ENCODE measurements around the gene IPO13. TPM values are rescaled to one million over a fixed set of nuclear protein-coding genes. Genes with fewer than 3 reads are reported as not detected.

Gene IPO13
- total RNA-seq, 2 experiments from 2014 or later: 8.0 to 12.4 TPM

DNA sequence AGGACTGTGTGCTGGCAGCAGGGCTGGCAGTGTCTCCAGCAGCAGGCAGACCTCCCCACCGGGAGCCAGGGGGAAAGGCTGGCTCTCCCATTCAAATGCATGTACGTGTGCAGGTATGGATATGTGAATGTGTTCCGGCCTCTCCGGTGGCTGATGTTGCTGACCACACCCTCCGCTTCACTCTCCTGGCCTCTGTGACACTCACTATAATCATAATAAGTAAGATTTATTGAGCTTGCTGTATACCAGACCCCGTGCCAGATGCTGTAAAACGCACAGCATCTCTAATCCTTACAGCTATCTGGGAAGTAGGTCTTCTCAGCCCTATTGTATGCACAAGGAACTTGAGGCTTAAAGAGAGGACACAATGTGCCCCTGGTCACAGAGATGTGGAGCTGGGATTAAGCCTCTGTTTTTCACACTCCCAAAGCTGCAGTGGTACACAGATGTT, 33.7 kb upstream of the IPO13 start:
- Mint-ChIP-seq H3K4me3 (no peak overlapping the region), H3K9me3 (no peaks in the 10 kb centered on the region), H3K27me3 (ENCODE audit: low read depth) (no peaks in the 10 kb centered on the region), H3K36me3 (ENCODE audit: low read depth) (no peaks in the 10 kb centered on the region), H3K27ac (no peak overlapping the region), H3K4me1 (ENCODE audit: low read depth) (no peaks in the 10 kb centered on the region)
- intact Hi-C loops (cut with micrococcal nuclease): no loop called here
- no peak for DNase-seq
- CTCF ChIA-PET: interaction anchor here (1.5 to 3.1 kb wide), 2 partner anchors 22 to 149 kb away, joined by 5 to 11 read pairs; no protein-coding TSS in a partner anchor

DNA sequence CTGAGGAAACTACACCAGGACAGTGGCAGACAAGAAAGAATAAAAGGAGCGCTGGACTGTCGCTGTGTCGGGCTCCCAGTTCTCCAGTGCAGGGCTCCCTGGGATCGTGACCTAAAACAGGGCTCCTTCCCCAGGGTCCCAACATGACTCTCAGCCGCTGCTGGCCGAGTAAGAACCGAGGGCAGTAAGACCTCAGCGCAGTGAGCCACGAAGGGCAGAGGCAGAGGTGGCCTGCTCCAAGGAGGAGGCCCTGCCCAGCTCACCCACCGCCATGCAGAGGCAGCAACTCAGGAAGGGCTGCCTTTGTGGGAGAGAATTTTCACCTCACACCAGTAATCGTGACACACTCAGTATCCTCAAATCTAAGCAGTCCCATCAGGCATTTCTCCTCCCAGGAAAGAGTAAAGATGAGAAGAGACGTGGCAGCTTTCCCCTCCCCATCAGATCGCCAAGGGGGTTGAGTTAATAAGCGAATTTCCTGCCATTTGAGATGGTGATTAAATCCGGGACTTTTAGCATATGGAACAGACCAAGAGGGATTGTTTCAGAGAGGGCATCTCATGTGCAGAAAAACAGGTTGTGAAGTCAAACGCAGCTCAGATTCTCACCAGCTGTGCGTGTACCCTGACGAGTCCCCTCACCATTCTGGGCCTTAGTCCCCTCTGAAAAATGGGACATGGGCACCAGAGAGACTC, 32.9 kb upstream of the IPO13 start:
- Mint-ChIP-seq H3K36me3 (ENCODE audit: low read depth) (no peaks in the 10 kb centered on the region), H3K9me3 (no peaks in the 10 kb centered on the region), H3K27ac (no peak overlapping the region), H3K27me3 (ENCODE audit: low read depth) (no peaks in the 10 kb centered on the region), H3K4me3 (no peak overlapping the region), H3K4me1 (ENCODE audit: low read depth) (no peaks in the 10 kb centered on the region)
- CTCF ChIA-PET: interaction anchor here (3.1 kb wide), 1 partner anchor 150 kb away, joined by 11 read pairs; no protein-coding TSS in a partner anchor
- DNase-seq: no peak
- intact Hi-C loops (cut with micrococcal nuclease): no loop called here

DNA sequence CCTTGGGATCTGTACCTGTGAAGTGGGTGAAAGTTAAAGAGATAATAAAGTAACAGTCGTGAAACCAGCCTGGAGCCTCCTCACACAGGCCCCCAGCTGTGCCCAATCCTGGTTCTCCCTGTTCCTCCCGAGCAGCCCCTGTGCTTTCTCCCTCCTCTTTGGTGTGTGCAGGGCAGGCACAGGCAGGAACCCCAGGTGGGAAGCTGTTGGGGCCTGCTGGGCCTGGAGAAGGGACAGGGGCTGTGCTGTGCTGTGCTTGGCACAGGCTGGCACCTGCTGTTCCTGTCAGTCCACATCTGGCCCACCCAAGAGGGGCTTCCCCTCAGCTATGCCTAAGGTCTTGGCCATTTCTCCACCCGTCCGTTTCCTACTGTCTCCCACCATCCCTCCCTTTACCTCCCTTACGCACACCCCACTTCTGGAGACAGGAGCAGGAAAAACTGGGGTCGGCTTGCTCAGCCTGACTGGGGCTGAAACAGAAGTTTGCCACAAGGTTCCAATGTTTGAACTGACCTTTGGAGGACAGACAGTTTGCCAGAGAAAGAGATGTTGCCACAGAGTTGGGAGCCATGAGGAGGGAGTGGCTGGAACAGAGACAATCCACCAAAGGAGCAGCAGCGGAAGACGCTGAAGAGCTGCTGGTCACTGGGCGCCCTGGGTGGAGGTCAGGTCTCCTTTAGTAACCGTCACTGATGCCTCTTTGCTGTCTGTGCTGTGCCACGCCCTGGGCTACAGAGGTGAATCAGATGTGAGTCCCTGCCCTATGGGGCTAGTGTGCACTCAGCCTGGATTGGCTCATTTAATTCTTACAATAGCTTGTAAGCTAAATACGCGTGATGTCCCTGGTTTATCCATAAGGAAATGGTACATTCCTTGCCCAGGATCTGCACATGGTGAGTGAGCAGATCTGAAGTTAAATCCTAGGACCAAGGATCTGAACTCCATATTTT, 31.9 kb upstream of the IPO13 start:
- Mint-ChIP-seq H3K4me3 (no peak overlapping the region), H3K4me1 (ENCODE audit: low read depth) (no peaks in the 10 kb centered on the region), H3K9me3 (no peaks in the 10 kb centered on the region), H3K27me3 (ENCODE audit: low read depth) (no peaks in the 10 kb centered on the region), H3K27ac (no peak overlapping the region), H3K36me3 (ENCODE audit: low read depth) (no peaks in the 10 kb centered on the region)
- CTCF ChIA-PET: interaction anchor here (0.6 kb wide), 1 partner anchor 200 kb away, joined by 3 read pairs; no protein-coding TSS in a partner anchor
- intact Hi-C loops (cut with micrococcal nuclease): no loop called here
- no peak for DNase-seq

DNA sequence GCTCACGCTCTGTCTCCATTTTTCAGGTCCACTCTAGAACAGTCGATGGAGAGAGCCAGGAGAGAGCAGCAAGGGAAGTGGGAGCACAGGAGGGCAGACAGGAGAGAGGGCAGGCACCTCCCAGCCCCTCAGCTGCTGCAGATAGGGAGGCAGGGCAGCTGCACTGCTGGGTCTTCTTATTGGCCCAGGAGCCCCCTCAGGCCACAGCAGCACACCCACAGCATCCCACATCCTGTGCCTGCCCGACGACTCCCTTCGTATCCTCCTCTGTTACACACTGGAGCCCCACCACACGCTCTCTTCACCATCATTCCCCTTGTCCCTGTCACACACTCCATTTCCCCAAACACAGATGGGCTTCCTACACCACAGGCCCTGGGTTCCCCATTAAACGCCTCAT, 26.8 kb upstream of the IPO13 start:
- no peak for DNase-seq
- no peaks in the 10 kb centered on the region for H3K9me3 Mint-ChIP-seq
- H3K27me3 Mint-ChIP-seq (ENCODE audit: low read depth): no peaks in the 10 kb centered on the region
- intact Hi-C loops (cut with micrococcal nuclease): no loop called here
- no peaks in the 10 kb centered on the region for H3K4me1 Mint-ChIP-seq (ENCODE audit: low read depth)
- no peak overlapping the region for H3K27ac Mint-ChIP-seq
- CTCF ChIA-PET: interaction anchor here (1.6 to 2.2 kb wide), 2 partner anchors 15 to 156 kb away, joined by 6 to 9 read pairs; partner anchors contain the start of gene ARTN
- no peaks in the 10 kb centered on the region for H3K36me3 Mint-ChIP-seq (ENCODE audit: low read depth)
- H3K4me3 Mint-ChIP-seq: no peak overlapping the region

DNA sequence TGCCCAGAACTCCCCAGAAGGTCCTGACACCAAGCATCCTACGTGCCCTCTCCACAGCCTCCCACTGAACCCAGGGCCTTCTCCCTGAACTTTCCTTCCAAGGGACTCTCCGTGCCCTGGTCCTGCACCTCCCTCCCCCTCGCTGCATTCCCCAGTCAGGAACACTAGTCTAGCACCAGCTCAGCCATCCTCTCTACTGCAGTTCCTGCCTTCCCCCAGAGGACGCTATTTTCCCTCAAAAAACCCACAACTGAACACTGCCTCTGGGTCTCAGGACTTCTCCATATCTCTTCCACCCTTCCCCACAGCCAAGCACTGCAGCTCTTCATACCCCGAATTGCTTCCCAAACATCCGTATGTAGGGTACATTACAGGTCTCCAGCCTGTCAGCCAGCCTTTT, 25.7 kb upstream of the IPO13 start:
- no peaks in the 10 kb centered on the region for H3K27me3 Mint-ChIP-seq (ENCODE audit: low read depth)
- CTCF ChIA-PET: interaction anchor here (1.6 kb wide), 1 partner anchor 157 kb away, joined by 6 read pairs; no protein-coding TSS in a partner anchor
- H3K4me3 Mint-ChIP-seq: no peak overlapping the region
- H3K4me1 Mint-ChIP-seq (ENCODE audit: low read depth): no peaks in the 10 kb centered on the region
- no peaks in the 10 kb centered on the region for H3K9me3 Mint-ChIP-seq
- DNase-seq: no peak
- intact Hi-C loops (cut with micrococcal nuclease): no loop called here
- no peak overlapping the region for H3K27ac Mint-ChIP-seq
- peaks cover 6% of the 10 kb centered on the region for H3K36me3 Mint-ChIP-seq (ENCODE audit: low read depth)

DNA sequence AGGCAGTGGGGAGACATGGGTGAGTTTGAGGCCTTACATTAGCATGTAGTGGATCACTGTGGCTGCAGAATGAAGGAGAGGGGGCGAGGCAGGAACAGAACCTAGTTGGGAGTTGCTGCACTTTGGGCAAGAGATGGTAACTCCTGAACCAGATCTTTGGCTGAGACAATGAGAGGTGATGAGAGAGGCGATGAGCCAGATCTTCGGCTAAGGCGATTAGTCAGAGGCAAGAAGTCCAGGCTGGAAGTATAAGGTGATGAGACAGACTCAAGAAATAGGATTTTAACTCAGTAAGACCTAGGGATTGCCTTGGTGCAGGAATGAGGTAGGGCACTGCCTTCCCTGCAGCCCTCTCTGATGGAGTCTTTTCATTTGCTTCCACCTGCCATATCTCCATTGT, 22.2 kb upstream of the IPO13 start:
- CTCF ChIA-PET: interaction anchor here (1.5 to 3.2 kb wide), 2 partner anchors 10 to 161 kb away, joined by 4 to 25 read pairs; partner anchors contain the start of gene ARTN
- H3K4me3 Mint-ChIP-seq: no peak overlapping the region
- no peaks in the 10 kb centered on the region for H3K27me3 Mint-ChIP-seq (ENCODE audit: low read depth)
- H3K36me3 Mint-ChIP-seq (ENCODE audit: low read depth): peaks cover 6% of the 10 kb centered on the region
- no peaks in the 10 kb centered on the region for H3K9me3 Mint-ChIP-seq
- no peak for DNase-seq
- no peak overlapping the region for H3K27ac Mint-ChIP-seq
- no peaks in the 10 kb centered on the region for H3K4me1 Mint-ChIP-seq (ENCODE audit: low read depth)
- intact Hi-C loops (cut with micrococcal nuclease): no loop called here

DNA sequence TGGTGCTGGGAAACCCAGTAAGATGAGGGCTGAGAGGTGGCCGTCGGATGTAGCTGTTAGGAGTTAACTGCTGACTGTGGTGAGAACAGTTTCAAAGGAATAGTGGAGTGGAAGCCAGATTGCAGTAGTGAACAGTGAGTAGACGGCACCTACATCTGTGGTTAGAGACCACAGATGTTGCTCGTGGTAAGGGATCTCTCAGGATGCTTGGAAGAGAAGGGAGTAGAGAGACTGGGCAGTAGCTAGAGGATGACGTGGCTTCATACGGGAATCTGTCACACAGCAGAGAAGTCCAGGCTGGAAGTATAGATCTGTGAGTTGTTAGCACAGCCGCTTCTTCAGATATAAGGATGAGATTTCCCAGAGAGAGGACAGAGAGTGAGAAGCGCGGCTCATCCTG, 20.9 kb upstream of the IPO13 start:
- H3K4me1 Mint-ChIP-seq (ENCODE audit: low read depth): no peaks in the 10 kb centered on the region
- no peak overlapping the region for H3K4me3 Mint-ChIP-seq
- H3K27me3 Mint-ChIP-seq (ENCODE audit: low read depth): no peaks in the 10 kb centered on the region
- intact Hi-C loops (cut with micrococcal nuclease): no loop called here
- CTCF ChIA-PET: interaction anchor here (1.3 to 3.2 kb wide), 2 partner anchors 8 to 162 kb away, joined by 4 to 25 read pairs; partner anchors contain the start of gene ARTN
- H3K27ac Mint-ChIP-seq: no peak overlapping the region
- no peak for DNase-seq
- H3K9me3 Mint-ChIP-seq: no peaks in the 10 kb centered on the region
- H3K36me3 Mint-ChIP-seq (ENCODE audit: low read depth): peaks cover 6% of the 10 kb centered on the region

DNA sequence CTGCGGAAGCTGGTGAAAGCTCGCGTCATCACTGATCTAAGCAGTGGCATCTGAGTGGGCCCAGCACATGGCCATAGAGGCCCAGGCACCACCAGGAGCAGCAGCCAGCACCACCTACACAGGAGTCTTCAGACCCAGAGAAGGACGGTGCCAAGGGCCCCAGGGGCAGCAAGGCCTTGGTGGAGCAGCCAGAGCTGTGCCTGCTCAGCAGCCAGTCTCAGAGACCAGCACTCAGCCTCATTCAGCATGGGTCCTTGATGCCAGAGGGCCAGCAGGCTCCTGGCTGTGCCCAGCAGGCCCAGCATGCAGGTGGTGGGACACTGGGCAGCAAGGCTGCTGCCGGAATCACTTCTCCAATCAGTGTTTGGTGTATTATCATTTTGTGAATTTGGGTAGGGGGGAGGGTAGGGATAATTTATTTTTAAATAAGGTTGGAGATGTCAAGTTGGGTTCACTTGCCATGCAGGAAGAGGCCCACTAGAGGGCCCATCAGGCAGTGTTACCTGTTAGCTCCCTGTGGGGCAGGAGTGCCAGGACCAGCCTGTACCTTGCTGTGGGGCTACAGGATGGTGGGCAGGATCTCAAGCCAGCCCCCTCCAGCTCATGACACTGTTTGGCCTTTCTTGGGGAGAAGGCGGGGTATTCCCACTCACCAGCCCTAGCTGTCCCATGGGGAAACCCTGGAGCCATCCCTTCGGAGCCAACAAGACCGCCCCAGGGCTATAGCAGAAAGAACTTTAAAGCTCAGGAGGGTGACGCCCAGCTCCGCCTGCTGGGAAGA, 16.4 kb upstream of the IPO13 start:
- no peak overlapping the region for H3K4me3 Mint-ChIP-seq
- H3K4me1 Mint-ChIP-seq (ENCODE audit: low read depth): peaks cover 12% of the 10 kb centered on the region
- CTCF ChIA-PET: interaction anchor here (0.6 to 11.7 kb wide), 6 partner anchors 9 to 464 kb away, joined by 3 to 246 read pairs (median 4); no protein-coding TSS in a partner anchor
- peak; percentile 42 for DNase-seq
- peaks cover 6% of the 10 kb centered on the region for H3K36me3 Mint-ChIP-seq (ENCODE audit: low read depth)
- intact Hi-C loops (cut with micrococcal nuclease): loop anchor here (5.0 to 10.0 kb wide), 3 partner anchors 98 to 706 kb away; partner anchors contain the start of gene HYI
- H3K27ac Mint-ChIP-seq: no peak overlapping the region
- H3K9me3 Mint-ChIP-seq: no peaks in the 10 kb centered on the region
- H3K27me3 Mint-ChIP-seq (ENCODE audit: low read depth): peaks cover 25% of the 10 kb centered on the region

DNA sequence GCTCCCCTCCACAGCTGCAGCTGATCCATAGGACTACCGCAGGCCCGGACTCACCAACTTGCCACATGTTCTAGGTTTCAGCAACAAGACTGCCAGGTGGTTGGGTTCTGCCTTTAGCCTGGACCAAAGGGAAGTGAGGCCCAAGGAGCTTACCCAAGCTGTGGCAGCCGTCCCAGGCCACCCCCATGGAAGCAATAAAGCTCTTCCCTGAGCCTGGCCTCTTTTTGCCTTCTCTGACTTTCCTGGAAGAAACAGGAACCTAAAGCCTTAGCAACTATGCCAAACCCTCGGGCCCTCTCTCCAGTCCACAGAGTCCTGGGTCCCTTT, 15.8 kb upstream of the IPO13 start:
- DNase-seq: no peak
- Mint-ChIP-seq H3K36me3 (ENCODE audit: low read depth) (peaks cover under 1% of the 10 kb centered on the region), H3K4me1 (ENCODE audit: low read depth) (peaks cover 12% of the 10 kb centered on the region), H3K9me3 (no peaks in the 10 kb centered on the region), H3K27ac (no peak overlapping the region), H3K4me3 (no peak overlapping the region), H3K27me3 (ENCODE audit: low read depth) (peaks cover 30% of the 10 kb centered on the region)
- CTCF ChIA-PET: interaction anchor here (1.1 to 11.7 kb wide), 4 partner anchors 9 to 164 kb away, joined by 3 to 246 read pairs (median 4); no protein-coding TSS in a partner anchor
- intact Hi-C loops (cut with micrococcal nuclease): loop anchor here (5.0 to 10.0 kb wide), 3 partner anchors 99 to 706 kb away; partner anchors contain the start of gene HYI

DNA sequence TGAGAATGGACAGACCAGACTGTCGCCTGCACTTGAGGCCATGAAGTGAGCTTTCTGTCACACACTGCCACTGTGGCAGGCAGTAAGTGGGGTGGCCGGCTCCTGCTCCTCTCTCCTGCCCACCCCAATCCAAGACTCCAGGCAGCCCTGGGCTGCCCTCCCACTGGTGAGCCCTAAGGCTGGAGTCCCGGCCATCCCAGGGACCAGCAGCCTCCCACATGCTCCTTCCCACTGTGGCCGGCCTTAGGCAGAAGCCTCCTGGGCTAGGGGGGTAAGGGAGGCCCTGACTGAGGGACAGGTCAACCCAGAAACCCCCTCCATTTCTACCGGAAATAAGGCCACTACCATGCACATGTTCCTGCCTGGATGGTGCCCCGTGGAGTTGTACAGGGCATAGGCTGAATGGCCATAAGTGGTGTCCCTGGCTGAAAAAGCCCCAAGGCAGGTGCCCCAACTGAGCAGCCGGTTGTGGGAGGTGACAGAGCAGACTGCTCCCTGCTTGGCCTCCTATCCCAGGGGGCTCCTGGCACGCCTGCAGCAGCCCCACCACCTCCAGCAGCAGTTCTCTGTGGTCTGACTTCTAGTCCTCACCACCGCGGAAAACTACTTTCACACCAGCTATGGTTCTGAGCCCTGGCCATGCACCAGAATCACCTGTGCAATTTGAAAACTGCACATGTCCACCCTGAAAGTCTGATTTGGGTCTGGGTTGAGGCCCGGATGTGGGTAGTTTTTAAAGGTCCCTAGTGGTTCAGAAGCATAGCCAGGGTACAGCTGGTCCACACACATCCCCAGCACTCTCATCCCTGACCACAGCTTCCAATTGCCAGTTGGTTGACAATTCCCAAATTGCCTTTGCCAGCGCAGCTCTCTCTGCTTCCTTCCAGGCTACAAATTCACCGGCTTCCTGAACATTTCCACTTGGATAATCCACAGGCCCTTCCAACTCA, 14.8 kb upstream of the IPO13 start:
- H3K36me3 Mint-ChIP-seq (ENCODE audit: low read depth): no peaks in the 10 kb centered on the region
- H3K9me3 Mint-ChIP-seq: no peaks in the 10 kb centered on the region
- no peak for DNase-seq
- no peak overlapping the region for H3K4me3 Mint-ChIP-seq
- H3K27me3 Mint-ChIP-seq (ENCODE audit: low read depth): peaks cover 34% of the 10 kb centered on the region
- H3K4me1 Mint-ChIP-seq (ENCODE audit: low read depth): peaks cover 14% of the 10 kb centered on the region
- CTCF ChIA-PET: interaction anchor here (0.6 to 11.7 kb wide), 4 partner anchors 13 to 274 kb away, joined by 3 to 246 read pairs (median 40); partner anchors contain the start of gene IPO13
- intact Hi-C loops (cut with micrococcal nuclease): loop anchor here (5.0 to 10.0 kb wide), 3 partner anchors 100 to 707 kb away; partner anchors contain the start of gene HYI
- no peak overlapping the region for H3K27ac Mint-ChIP-seq

All from activated naive CD4-positive, alpha-beta T cell treated with anti-CD3 and anti-CD28 coated beads for 36 hours (primary cell).